AG09309 (cell line): ENCODE measurements around the gene LAMA1.

Experiments used
- DNase-seq: peaks from one replicate; pipeline ENCODE4 v3.0.0-alpha.2; 2010; ENCODE audit warnings: low read depth
- H3K4me3 ChIP-seq: 2 replicates; pipeline ENCODE4 v1.5.1; 2011; ENCODE audit warnings: mild to moderate bottlenecking, low read depth, low read length, moderate library complexity; ENCODE audit not compliant: control insufficient read depth
- TF ChIP-seq, protein P1 (sequence below): IDR thresholded peaks from 2 replicates; pipeline ENCODE4 v1.5.1; 2011; ENCODE audit warnings: mild to moderate bottlenecking, low read depth, low read length, inconsistent platforms; ENCODE audit not compliant: insufficient read depth, control insufficient read depth; ENCODE audit errors: missing control alignments

The LAMA1 gene

GRCh38 chr18:6959110-6959509, 158.5 kb downstream of the LAMA1 start:
- TF ChIP-seq, protein P1, sequence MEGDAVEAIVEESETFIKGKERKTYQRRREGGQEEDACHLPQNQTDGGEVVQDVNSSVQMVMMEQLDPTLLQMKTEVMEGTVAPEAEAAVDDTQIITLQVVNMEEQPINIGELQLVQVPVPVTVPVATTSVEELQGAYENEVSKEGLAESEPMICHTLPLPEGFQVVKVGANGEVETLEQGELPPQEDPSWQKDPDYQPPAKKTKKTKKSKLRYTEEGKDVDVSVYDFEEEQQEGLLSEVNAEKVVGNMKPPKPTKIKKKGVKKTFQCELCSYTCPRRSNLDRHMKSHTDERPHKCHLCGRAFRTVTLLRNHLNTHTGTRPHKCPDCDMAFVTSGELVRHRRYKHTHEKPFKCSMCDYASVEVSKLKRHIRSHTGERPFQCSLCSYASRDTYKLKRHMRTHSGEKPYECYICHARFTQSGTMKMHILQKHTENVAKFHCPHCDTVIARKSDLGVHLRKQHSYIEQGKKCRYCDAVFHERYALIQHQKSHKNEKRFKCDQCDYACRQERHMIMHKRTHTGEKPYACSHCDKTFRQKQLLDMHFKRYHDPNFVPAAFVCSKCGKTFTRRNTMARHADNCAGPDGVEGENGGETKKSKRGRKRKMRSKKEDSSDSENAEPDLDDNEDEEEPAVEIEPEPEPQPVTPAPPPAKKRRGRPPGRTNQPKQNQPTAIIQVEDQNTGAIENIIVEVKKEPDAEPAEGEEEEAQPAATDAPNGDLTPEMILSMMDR: no peak
- no peak overlapping the region for H3K4me3 ChIP-seq
- DNase-seq: no peak

GRCh38 chr18:6956999-6957398, 160.6 kb downstream of the LAMA1 start:
- no peak for DNase-seq

DNA sequence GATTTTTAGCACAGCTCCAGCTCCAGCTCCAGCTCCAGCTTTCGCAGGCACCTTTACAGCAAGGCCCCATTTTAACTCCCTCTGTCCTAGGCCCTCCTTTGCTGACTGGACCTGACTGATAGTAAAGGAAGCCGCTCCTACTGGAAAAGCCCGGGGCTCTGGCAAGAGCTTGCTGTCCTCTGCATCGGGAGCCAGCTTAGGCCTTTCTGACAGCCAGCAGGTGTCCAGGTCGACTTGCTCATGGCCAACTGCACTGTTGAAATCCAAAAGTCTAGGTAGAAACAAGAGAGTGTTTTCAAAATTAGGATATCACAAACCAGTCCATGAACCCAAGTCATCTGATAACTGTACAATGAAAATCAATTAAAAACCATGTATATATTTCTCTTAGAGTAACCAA, 161.1 kb downstream of the LAMA1 start:
- TF ChIP-seq, protein P1: no peak
- H3K4me3 ChIP-seq: no peak overlapping the region
- no peak for DNase-seq

More at GRCh38 chr18:6956999-6957398, 160.6 kb downstream of the LAMA1 start:
- H3K4me3 ChIP-seq: no peak overlapping the region
- TF ChIP-seq, protein P1: no peak

DNA sequence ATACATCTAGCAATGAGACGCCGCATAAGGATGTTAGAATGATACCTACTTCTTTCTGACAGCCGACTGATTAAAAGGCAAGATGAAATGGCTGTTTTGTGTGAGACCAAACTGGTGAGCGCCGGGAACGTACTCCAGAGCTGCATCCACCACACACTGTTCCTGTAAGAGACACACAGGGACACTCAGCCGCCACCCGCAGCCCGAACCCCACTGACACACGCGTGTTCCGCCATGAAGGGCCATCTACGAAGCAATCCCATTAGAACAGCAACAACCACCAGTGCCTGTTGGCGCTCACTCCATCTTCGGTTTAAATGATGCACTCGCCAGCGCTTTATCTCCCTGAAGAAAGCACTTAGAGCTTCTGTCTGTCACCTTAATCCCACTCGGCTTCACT, 162.3 kb downstream of the LAMA1 start:
- no peak for DNase-seq
- TF ChIP-seq, protein P1: no peak
- H3K4me3 ChIP-seq: no peak overlapping the region

DNA sequence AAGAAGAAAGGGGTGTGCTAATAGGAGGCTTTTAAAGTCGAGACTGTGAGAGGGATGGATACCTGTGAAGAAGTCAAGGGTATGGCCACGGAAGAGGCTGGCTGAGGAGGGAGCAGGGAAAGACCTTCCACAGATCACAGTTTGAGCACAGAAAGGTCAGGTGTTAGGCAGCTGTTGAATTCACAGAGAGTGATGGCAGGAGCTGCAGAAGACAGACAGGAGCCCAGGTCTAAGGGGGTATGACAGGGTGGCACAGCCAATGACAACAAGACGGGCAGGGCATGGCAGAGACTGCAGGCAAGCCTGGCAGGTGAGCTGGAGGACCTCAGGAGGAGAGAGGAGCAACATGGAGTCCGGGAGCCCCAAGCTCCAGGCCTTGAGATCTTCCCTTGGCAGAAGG, 163.1 kb downstream of the LAMA1 start:
- no peak for DNase-seq
- TF ChIP-seq, protein P1: no peak

DNA sequence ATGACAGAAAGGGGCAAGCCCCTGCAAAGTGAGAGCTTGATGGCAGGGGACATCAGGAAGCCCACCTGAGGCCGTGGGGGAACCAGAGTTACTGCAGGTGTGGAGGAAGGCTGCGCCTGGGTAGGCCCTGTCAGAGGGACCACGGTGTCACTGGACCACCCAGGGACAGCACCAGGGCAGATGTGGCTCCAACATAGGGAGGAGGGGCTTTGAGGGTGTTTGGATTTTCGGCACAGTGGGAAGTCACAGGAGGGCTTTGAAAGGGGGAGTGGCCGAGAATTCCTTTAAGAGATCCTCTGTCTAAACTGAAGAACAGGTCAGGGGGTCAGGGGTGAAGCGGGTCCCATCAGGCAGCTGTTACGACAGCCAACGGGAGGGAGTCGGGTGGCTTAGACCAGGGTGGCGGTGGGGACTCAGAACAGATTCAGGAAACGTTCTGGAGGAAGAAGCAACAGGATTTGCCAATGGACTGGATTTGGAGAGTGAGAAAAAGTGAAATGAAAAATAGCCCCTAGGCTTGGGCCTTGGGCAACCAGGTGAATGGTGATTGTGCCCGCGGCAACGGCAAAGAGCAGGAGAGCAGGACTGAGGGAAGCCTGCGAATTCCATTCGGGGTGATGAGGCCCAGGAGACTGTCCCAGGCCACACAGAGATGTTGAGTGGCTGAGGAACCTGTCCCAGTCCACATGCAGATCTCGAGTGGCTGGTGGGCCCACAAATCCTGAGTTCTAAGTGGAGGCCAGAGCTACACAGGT, 166.1 kb downstream of the LAMA1 start:
- DNase-seq: no peak
- no peak overlapping the region for H3K4me3 ChIP-seq
- TF ChIP-seq, protein P1: no peak

More for the DNA sequence above, 163.1 kb downstream of the LAMA1 start:
- no peak overlapping the region for H3K4me3 ChIP-seq
